GM23338 (cell line): Measurements from ENCODE around the gene TBC1D19. TPM values are rescaled to one million over a fixed set of nuclear protein-coding genes. Genes with fewer than 3 reads are reported as not detected.

Experiments
- ATAC-seq: fragments of 200-7000 bp; cut with Tn5 transposase; 3 replicates; pipeline ENCODE4 v1.9.1; 2020
- DNase-seq: peaks from one replicate; pipeline ENCODE4 v3.0.0-alpha.2; 2015; ENCODE audit warnings: low spot score
- H2AFZ ChIP-seq: fragments of 200-600 bp; sonication (generic); 2 replicates; pipeline ENCODE4 v1.8.0; 2016; ENCODE audit warnings: antibody characterized with exemption, mild to moderate bottlenecking, moderate library complexity
- H3F3A ChIP-seq: fragments of 200-600 bp; sonication (generic); replicated peaks from 2 replicates; pipeline ENCODE4 v1.8.0; 2017; ENCODE audit warnings: antibody characterized with exemption, mixed run types, low read depth
- H3K27ac ChIP-seq: fragments of 200-600 bp; sonication (generic); 2 replicates; pipeline ENCODE4 v1.6.1; 2016; ENCODE audit warnings: low read depth
- H3K27me3 ChIP-seq: fragments of 200-600 bp; sonication (generic); 2 replicates; pipeline ENCODE4 v1.8.0; 2016; ENCODE audit warnings: mild to moderate bottlenecking, mixed run types, moderate library complexity; ENCODE audit not compliant: insufficient read depth
- H3K36me3 ChIP-seq: fragments of 200-600 bp; sonication (generic); 2 replicates; pipeline ENCODE4 v1.8.0; 2016; ENCODE audit warnings: mild to moderate bottlenecking; ENCODE audit not compliant: insufficient read depth
- H3K4me1 ChIP-seq: fragments of 200-600 bp; sonication (generic); 2 replicates; pipeline ENCODE4 v1.8.0; 2016; ENCODE audit warnings: mild to moderate bottlenecking, moderate library complexity; ENCODE audit not compliant: insufficient read depth
- H3K4me2 ChIP-seq: fragments of 200-600 bp; sonication (generic); 2 replicates; pipeline ENCODE4 v1.7.1; 2017; ENCODE audit warnings: mixed run types
- H3K4me3 ChIP-seq: fragments of 200-600 bp; sonication (generic); 2 replicates; pipeline ENCODE4 v1.6.1; 2016; ENCODE audit warnings: mixed run types
- H3K79me2 ChIP-seq: fragments of 200-600 bp; sonication (generic); replicated peaks from 2 replicates; pipeline ENCODE4 v1.8.0; 2017; ENCODE audit warnings: mild to moderate bottlenecking; ENCODE audit not compliant: insufficient read depth
- H3K9me2 ChIP-seq: fragments of 200-600 bp; sonication (generic); 2 replicates; pipeline ENCODE4 v1.8.0; 2017; ENCODE audit not compliant: insufficient read depth
- H4K20me1 ChIP-seq: fragments of 200-600 bp; sonication (generic); replicated peaks from 2 replicates; pipeline ENCODE4 v1.8.0; 2017; ENCODE audit warnings: mild to moderate bottlenecking; ENCODE audit not compliant: insufficient read depth
- H3K27ac Mint-ChIP-seq: 2 replicates; pipeline ENCODE4 v1.8.0; 2020; ENCODE audit warnings: inconsistent platforms, mild to moderate bottlenecking, moderate library complexity, mixed read lengths
- H3K27me3 Mint-ChIP-seq: 3 replicates; pipeline ENCODE4 v1.8.0; 2022; ENCODE audit warnings: low read depth, mild to moderate bottlenecking, moderate library complexity, mixed read lengths, inconsistent platforms; ENCODE audit not compliant: insufficient read depth, poor library complexity
- H3K36me3 Mint-ChIP-seq: 3 replicates; pipeline ENCODE4 v1.8.0; 2021; ENCODE audit warnings: low read depth, mild to moderate bottlenecking, inconsistent platforms, moderate library complexity, mixed read lengths
- H3K4me1 Mint-ChIP-seq: 3 replicates; pipeline ENCODE4 v1.8.0; 2020; ENCODE audit warnings: mild to moderate bottlenecking, inconsistent platforms, mixed read lengths
- H3K4me3 Mint-ChIP-seq: 3 replicates; pipeline ENCODE4 v1.8.0; 2021; ENCODE audit warnings: moderate library complexity, mild to moderate bottlenecking, inconsistent platforms, mixed read lengths
- H3K9me3 Mint-ChIP-seq: 3 replicates; pipeline ENCODE4 v1.8.0; 2020; ENCODE audit warnings: moderate library complexity, mild to moderate bottlenecking, inconsistent platforms, mixed read lengths
- CTCF ChIP-seq, 2 experiments: fragments of 200-600 bp in 1 of 2; sonication (generic) in 1 of 2; conservative IDR thresholded peaks; 2 replicates each; pipeline versions ENCODE4 v1.5.1 to v1.6.1; 2016 to 2017; ENCODE audit warnings: antibody characterized with exemption in 2 of 2, low read depth in 2 of 2, mild to moderate bottlenecking in 2 of 2, moderate library complexity in 1 of 2
- ETS1 ChIP-seq: IDR thresholded peaks from 2 replicates; pipeline ENCODE4 v1.6.1; 2016; ENCODE audit warnings: antibody characterized with exemption
- EZH2 ChIP-seq: fragments of 200-600 bp; sonication (generic); IDR thresholded peaks from one replicate; pipeline ENCODE4 v1.8.0; 2017; ENCODE audit warnings: antibody characterized with exemption, mild to moderate bottlenecking, low read depth; ENCODE audit not compliant: unreplicated experiment
- JUNB ChIP-seq: IDR thresholded peaks from one replicate; pipeline ENCODE4 v1.6.1; 2016; ENCODE audit warnings: antibody characterized with exemption; ENCODE audit not compliant: unreplicated experiment
- NANOG ChIP-seq: IDR thresholded peaks from 2 replicates; pipeline ENCODE4 v1.6.1; 2016; ENCODE audit warnings: antibody characterized with exemption, borderline replicate concordance
- POLR2AphosphoS5 ChIP-seq: IDR thresholded peaks from 2 replicates; pipeline ENCODE4 v1.6.1; 2016; ENCODE audit warnings: antibody characterized with exemption, low read depth
- STAT1 ChIP-seq: IDR thresholded peaks from one replicate; pipeline ENCODE4 v1.6.1; 2016; ENCODE audit warnings: antibody characterized with exemption; ENCODE audit not compliant: unreplicated experiment
- ZNF114 ChIP-seq: fragments of 250-450 bp; sonication (Bioruptor Pico); IDR thresholded peaks from 2 replicates; pipeline ENCODE4 v1.5.0; 2020; ENCODE audit warnings: mild to moderate bottlenecking, moderate library complexity
- ZNF331 ChIP-seq: fragments of 250-450 bp; sonication (Bioruptor Pico); IDR thresholded peaks from 2 replicates; pipeline ENCODE4 v1.5.0; 2020; ENCODE audit warnings: low read depth, mild to moderate bottlenecking, moderate library complexity
- polyA plus RNA-seq: library from polyadenylated mRNA; unstranded; fragments of >200 nt; fragmentation: Nextera tagmentation; extraction: Ambion mirVana; gene quantifications from 2 replicates; pipeline ENCODE4 v1.2.1, GENCODE V29; 2016
- total RNA-seq: library from RNA; depleted of rRNA; stranded (reverse); fragments of >200 nt; shearing (Covaris generic); gene quantifications from 2 replicates; pipeline ENCODE4 v1.2.3, GENCODE V29; 2014
- TF ChIP-seq, protein P1 (sequence below): IDR thresholded peaks from one replicate; pipeline ENCODE4 v1.6.1; 2018; ENCODE audit warnings: antibody characterized with exemption; ENCODE audit not compliant: unreplicated experiment
- TF ChIP-seq, protein P2 (sequence below): fragments of 250-450 bp; sonication (Bioruptor Pico); IDR thresholded peaks from 2 replicates; pipeline ENCODE4 v1.5.0; 2020; ENCODE audit warnings: mild to moderate bottlenecking, moderate library complexity

Gene TBC1D19
- total and polyA plus RNA-seq, 2 experiments from 2014 or later, result 1.9 to 4.3 TPM

GRCh38 chr4:26700110-26700509, 116.2 kb downstream of the TBC1D19 start (continued):
- TF ChIP-seq EZH2 (no peak), ETS1 (no peak), ZNF331 (CRISPR knock-in tag) (no peak), STAT1 (no peak), ZNF114 (CRISPR knock-in tag) (no peak), NANOG (no peak), CTCF (conservative IDR thresholded peaks at IDR 0.05; ENCODE audit: low read depth in 2 of 2) (no peak), JUNB (no peak)

DNA sequence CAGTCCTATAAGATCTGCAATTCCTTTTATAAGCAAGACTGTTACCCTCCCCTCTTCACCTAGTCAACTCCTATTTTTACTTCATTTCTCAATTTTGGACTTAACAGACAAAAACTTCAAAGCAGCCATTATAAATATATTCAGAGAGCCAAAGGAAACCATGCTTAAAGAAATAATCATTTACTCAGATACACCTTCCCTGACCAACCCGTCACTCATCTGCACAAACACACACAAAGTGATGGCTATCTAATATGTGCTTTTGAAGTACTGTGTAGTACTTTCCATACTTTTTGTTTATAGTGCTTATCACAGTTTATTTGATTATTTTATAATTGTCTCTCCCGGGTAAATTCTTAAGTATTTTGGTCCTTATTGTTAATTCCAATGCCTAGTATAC, 117.2 kb downstream of the TBC1D19 start:
- Mint-ChIP-seq H3K27me3 (no peaks in the 10 kb centered on the region), H3K4me3 (no peak overlapping the region), H3K4me1 (no peaks in the 10 kb centered on the region), H3K9me3 (peaks cover 12% of the 10 kb centered on the region), H3K27ac (no peak overlapping the region), H3K36me3 (peaks cover 6% of the 10 kb centered on the region; the same call in 1 of the 3 replicates)
- Histone ChIP-seq H3K27ac (no peak overlapping the region), H3K79me2 (no peaks in the 10 kb centered on the region), H3K27me3 (no peaks in the 10 kb centered on the region), H3K36me3 (no peaks in the 10 kb centered on the region), H3F3A (no peaks in the 10 kb centered on the region), H3K9me2 (no peaks in the 10 kb centered on the region), H3K4me2 (no peak overlapping the region), H3K4me1 (no peaks in the 10 kb centered on the region), H4K20me1 (no peaks in the 10 kb centered on the region), H3K4me3 (no peak overlapping the region), H2AFZ (no peak overlapping the region)
- no peak for DNase-seq
- ATAC-seq, result no peak
- TF ChIP-seq ZNF114 (CRISPR knock-in tag) (no peak), POLR2AphosphoS5 (no peak), EZH2 (no peak), ETS1 (no peak)
- TF ChIP-seq, protein P1, sequence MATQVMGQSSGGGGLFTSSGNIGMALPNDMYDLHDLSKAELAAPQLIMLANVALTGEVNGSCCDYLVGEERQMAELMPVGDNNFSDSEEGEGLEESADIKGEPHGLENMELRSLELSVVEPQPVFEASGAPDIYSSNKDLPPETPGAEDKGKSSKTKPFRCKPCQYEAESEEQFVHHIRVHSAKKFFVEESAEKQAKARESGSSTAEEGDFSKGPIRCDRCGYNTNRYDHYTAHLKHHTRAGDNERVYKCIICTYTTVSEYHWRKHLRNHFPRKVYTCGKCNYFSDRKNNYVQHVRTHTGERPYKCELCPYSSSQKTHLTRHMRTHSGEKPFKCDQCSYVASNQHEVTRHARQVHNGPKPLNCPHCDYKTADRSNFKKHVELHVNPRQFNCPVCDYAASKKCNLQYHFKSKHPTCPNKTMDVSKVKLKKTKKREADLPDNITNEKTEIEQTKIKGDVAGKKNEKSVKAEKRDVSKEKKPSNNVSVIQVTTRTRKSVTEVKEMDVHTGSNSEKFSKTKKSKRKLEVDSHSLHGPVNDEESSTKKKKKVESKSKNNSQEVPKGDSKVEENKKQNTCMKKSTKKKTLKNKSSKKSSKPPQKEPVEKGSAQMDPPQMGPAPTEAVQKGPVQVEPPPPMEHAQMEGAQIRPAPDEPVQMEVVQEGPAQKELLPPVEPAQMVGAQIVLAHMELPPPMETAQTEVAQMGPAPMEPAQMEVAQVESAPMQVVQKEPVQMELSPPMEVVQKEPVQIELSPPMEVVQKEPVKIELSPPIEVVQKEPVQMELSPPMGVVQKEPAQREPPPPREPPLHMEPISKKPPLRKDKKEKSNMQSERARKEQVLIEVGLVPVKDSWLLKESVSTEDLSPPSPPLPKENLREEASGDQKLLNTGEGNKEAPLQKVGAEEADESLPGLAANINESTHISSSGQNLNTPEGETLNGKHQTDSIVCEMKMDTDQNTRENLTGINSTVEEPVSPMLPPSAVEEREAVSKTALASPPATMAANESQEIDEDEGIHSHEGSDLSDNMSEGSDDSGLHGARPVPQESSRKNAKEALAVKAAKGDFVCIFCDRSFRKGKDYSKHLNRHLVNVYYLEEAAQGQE, result no peak
- TF ChIP-seq, protein P2, sequence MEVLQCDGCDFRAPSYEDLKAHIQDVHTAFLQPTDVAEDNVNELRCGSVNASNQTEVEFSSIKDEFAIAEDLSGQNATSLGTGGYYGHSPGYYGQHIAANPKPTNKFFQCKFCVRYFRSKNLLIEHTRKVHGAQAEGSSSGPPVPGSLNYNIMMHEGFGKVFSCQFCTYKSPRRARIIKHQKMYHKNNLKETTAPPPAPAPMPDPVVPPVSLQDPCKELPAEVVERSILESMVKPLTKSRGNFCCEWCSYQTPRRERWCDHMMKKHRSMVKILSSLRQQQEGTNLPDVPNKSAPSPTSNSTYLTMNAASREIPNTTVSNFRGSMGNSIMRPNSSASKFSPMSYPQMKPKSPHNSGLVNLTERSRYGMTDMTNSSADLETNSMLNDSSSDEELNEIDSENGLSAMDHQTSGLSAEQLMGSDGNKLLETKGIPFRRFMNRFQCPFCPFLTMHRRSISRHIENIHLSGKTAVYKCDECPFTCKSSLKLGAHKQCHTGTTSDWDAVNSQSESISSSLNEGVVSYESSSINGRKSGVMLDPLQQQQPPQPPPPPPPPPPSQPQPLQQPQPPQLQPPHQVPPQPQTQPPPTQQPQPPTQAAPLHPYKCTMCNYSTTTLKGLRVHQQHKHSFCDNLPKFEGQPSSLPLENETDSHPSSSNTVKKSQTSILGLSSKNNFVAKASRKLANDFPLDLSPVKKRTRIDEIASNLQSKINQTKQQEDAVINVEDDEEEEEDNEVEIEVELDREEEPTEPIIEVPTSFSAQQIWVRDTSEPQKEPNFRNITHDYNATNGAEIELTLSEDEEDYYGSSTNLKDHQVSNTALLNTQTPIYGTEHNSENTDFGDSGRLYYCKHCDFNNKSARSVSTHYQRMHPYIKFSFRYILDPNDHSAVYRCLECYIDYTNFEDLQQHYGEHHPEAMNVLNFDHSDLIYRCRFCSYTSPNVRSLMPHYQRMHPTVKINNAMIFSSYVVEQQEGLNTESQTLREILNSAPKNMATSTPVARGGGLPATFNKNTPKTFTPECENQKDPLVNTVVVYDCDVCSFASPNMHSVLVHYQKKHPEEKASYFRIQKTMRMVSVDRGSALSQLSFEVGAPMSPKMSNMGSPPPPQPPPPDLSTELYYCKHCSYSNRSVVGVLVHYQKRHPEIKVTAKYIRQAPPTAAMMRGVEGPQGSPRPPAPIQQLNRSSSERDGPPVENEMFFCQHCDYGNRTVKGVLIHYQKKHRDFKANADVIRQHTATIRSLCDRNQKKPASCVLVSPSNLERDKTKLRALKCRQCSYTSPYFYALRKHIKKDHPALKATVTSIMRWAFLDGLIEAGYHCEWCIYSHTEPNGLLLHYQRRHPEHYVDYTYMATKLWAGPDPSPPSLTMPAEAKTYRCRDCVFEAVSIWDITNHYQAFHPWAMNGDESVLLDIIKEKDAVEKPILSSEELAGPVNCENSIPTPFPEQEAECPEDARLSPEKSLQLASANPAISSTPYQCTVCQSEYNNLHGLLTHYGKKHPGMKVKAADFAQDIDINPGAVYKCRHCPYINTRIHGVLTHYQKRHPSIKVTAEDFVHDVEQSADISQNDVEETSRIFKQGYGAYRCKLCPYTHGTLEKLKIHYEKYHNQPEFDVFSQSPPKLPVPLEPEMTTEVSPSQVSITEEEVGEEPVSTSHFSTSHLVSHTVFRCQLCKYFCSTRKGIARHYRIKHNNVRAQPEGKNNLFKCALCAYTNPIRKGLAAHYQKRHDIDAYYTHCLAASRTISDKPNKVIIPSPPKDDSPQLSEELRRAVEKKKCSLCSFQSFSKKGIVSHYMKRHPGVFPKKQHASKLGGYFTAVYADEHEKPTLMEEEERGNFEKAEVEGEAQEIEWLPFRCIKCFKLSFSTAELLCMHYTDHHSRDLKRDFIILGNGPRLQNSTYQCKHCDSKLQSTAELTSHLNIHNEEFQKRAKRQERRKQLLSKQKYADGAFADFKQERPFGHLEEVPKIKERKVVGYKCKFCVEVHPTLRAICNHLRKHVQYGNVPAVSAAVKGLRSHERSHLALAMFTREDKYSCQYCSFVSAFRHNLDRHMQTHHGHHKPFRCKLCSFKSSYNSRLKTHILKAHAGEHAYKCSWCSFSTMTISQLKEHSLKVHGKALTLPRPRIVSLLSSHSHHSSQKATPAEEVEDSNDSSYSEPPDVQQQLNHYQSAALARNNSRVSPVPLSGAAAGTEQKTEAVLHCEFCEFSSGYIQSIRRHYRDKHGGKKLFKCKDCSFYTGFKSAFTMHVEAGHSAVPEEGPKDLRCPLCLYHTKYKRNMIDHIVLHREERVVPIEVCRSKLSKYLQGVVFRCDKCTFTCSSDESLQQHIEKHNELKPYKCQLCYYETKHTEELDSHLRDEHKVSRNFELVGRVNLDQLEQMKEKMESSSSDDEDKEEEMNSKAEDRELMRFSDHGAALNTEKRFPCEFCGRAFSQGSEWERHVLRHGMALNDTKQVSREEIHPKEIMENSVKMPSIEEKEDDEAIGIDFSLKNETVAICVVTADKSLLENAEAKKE (CRISPR knock-in tag), result no peak
